GM23338 (cell line): Measurements from ENCODE around the gene LRRC10. TPM values are rescaled to one million over a fixed set of nuclear protein-coding genes. Genes with fewer than 3 reads are reported as not detected.

Experiments used
- ATAC-seq: fragments of 200-7000 bp; cut with Tn5 transposase; 3 replicates; pipeline ENCODE4 v1.9.1; 2020
- DNase-seq: peaks from one replicate; pipeline ENCODE4 v3.0.0-alpha.2; 2015; ENCODE audit warnings: low spot score
- H2AFZ ChIP-seq: fragments of 200-600 bp; sonication (generic); 2 replicates; pipeline ENCODE4 v1.8.0; 2016; ENCODE audit warnings: antibody characterized with exemption, mild to moderate bottlenecking, moderate library complexity
- H3F3A ChIP-seq: fragments of 200-600 bp; sonication (generic); replicated peaks from 2 replicates; pipeline ENCODE4 v1.8.0; 2017; ENCODE audit warnings: antibody characterized with exemption, mixed run types, low read depth
- H3K27ac ChIP-seq: fragments of 200-600 bp; sonication (generic); 2 replicates; pipeline ENCODE4 v1.6.1; 2016; ENCODE audit warnings: low read depth
- H3K27me3 ChIP-seq: fragments of 200-600 bp; sonication (generic); 2 replicates; pipeline ENCODE4 v1.8.0; 2016; ENCODE audit warnings: mild to moderate bottlenecking, mixed run types, moderate library complexity; ENCODE audit not compliant: insufficient read depth
- H3K36me3 ChIP-seq: fragments of 200-600 bp; sonication (generic); 2 replicates; pipeline ENCODE4 v1.8.0; 2016; ENCODE audit warnings: mild to moderate bottlenecking; ENCODE audit not compliant: insufficient read depth
- H3K4me1 ChIP-seq: fragments of 200-600 bp; sonication (generic); 2 replicates; pipeline ENCODE4 v1.8.0; 2016; ENCODE audit warnings: mild to moderate bottlenecking, moderate library complexity; ENCODE audit not compliant: insufficient read depth
- H3K4me2 ChIP-seq: fragments of 200-600 bp; sonication (generic); 2 replicates; pipeline ENCODE4 v1.7.1; 2017; ENCODE audit warnings: mixed run types
- H3K4me3 ChIP-seq: fragments of 200-600 bp; sonication (generic); 2 replicates; pipeline ENCODE4 v1.6.1; 2016; ENCODE audit warnings: mixed run types
- H3K79me2 ChIP-seq: fragments of 200-600 bp; sonication (generic); replicated peaks from 2 replicates; pipeline ENCODE4 v1.8.0; 2017; ENCODE audit warnings: mild to moderate bottlenecking; ENCODE audit not compliant: insufficient read depth
- H3K9me2 ChIP-seq: fragments of 200-600 bp; sonication (generic); 2 replicates; pipeline ENCODE4 v1.8.0; 2017; ENCODE audit not compliant: insufficient read depth
- H4K20me1 ChIP-seq: fragments of 200-600 bp; sonication (generic); replicated peaks from 2 replicates; pipeline ENCODE4 v1.8.0; 2017; ENCODE audit warnings: mild to moderate bottlenecking; ENCODE audit not compliant: insufficient read depth
- H3K27ac Mint-ChIP-seq: 2 replicates; pipeline ENCODE4 v1.8.0; 2020; ENCODE audit warnings: inconsistent platforms, mild to moderate bottlenecking, moderate library complexity, mixed read lengths
- H3K27me3 Mint-ChIP-seq: 3 replicates; pipeline ENCODE4 v1.8.0; 2022; ENCODE audit warnings: low read depth, mild to moderate bottlenecking, moderate library complexity, mixed read lengths, inconsistent platforms; ENCODE audit not compliant: insufficient read depth, poor library complexity
- H3K36me3 Mint-ChIP-seq: 3 replicates; pipeline ENCODE4 v1.8.0; 2021; ENCODE audit warnings: low read depth, mild to moderate bottlenecking, inconsistent platforms, moderate library complexity, mixed read lengths
- H3K4me1 Mint-ChIP-seq: 3 replicates; pipeline ENCODE4 v1.8.0; 2020; ENCODE audit warnings: mild to moderate bottlenecking, inconsistent platforms, mixed read lengths
- H3K4me3 Mint-ChIP-seq: 3 replicates; pipeline ENCODE4 v1.8.0; 2021; ENCODE audit warnings: moderate library complexity, mild to moderate bottlenecking, inconsistent platforms, mixed read lengths
- H3K9me3 Mint-ChIP-seq: 3 replicates; pipeline ENCODE4 v1.8.0; 2020; ENCODE audit warnings: moderate library complexity, mild to moderate bottlenecking, inconsistent platforms, mixed read lengths
- CREB1 ChIP-seq: fragments of 250-450 bp; sonication (Bioruptor Pico); IDR thresholded peaks from 2 replicates; pipeline ENCODE4 v1.5.0; 2020; ENCODE audit warnings: low read depth, mild to moderate bottlenecking, moderate library complexity
- EZH2 ChIP-seq: fragments of 200-600 bp; sonication (generic); IDR thresholded peaks from one replicate; pipeline ENCODE4 v1.8.0; 2017; ENCODE audit warnings: antibody characterized with exemption, mild to moderate bottlenecking, low read depth; ENCODE audit not compliant: unreplicated experiment
- JUNB ChIP-seq: IDR thresholded peaks from one replicate; pipeline ENCODE4 v1.6.1; 2016; ENCODE audit warnings: antibody characterized with exemption; ENCODE audit not compliant: unreplicated experiment
- NANOG ChIP-seq: IDR thresholded peaks from 2 replicates; pipeline ENCODE4 v1.6.1; 2016; ENCODE audit warnings: antibody characterized with exemption, borderline replicate concordance
- ZNF114 ChIP-seq: fragments of 250-450 bp; sonication (Bioruptor Pico); IDR thresholded peaks from 2 replicates; pipeline ENCODE4 v1.5.0; 2020; ENCODE audit warnings: mild to moderate bottlenecking, moderate library complexity
- ZNF331 ChIP-seq: fragments of 250-450 bp; sonication (Bioruptor Pico); IDR thresholded peaks from 2 replicates; pipeline ENCODE4 v1.5.0; 2020; ENCODE audit warnings: low read depth, mild to moderate bottlenecking, moderate library complexity
- polyA plus RNA-seq: library from polyadenylated mRNA; unstranded; fragments of >200 nt; fragmentation: Nextera tagmentation; extraction: Ambion mirVana; gene quantifications from 2 replicates; pipeline ENCODE4 v1.2.1, GENCODE V29; 2016
- total RNA-seq: library from RNA; depleted of rRNA; stranded (reverse); fragments of >200 nt; shearing (Covaris generic); gene quantifications from 2 replicates; pipeline ENCODE4 v1.2.3, GENCODE V29; 2014
- TF ChIP-seq, protein P1 (sequence below), 2 experiments: fragments of 200-600 bp in 1 of 2; sonication (generic) in 1 of 2; conservative IDR thresholded peaks; 2 replicates each; pipeline versions ENCODE4 v1.5.1 to v1.6.1; 2016 to 2017; ENCODE audit warnings: antibody characterized with exemption in 2 of 2, low read depth in 2 of 2, mild to moderate bottlenecking in 2 of 2, moderate library complexity in 1 of 2

The LRRC10 gene
- total and polyA plus RNA-seq, 2 experiments from 2014 or later, result not detected

DNA sequence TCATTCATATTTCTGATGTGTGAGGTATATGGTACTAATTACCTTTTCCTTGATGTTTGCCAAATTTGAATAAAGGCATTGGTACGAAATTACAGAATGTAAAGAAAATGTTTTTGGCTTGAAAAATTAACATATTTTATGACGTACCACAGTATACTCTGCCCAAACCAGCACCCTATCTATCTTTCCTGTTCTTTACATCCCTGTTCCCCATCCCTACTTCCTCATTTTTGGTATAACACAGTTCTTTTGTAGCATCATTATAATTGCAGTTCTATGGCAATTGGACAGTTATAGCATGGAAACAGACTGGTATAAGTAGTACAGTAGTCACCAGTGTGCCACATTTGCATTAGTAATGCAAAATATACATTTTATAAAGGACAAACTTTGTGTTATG, 32.4 kb downstream of the LRRC10 start:
- Mint-ChIP-seq H3K4me1 (peaks cover 12% of the 10 kb centered on the region), H3K9me3 (no peaks in the 10 kb centered on the region; the same call in 2 of the 3 replicates), H3K27me3 (no peaks in the 10 kb centered on the region), H3K4me3 (no peak overlapping the region), H3K36me3 (peaks cover 12% of the 10 kb centered on the region), H3K27ac (no peak overlapping the region)
- TF ChIP-seq, protein P1, sequence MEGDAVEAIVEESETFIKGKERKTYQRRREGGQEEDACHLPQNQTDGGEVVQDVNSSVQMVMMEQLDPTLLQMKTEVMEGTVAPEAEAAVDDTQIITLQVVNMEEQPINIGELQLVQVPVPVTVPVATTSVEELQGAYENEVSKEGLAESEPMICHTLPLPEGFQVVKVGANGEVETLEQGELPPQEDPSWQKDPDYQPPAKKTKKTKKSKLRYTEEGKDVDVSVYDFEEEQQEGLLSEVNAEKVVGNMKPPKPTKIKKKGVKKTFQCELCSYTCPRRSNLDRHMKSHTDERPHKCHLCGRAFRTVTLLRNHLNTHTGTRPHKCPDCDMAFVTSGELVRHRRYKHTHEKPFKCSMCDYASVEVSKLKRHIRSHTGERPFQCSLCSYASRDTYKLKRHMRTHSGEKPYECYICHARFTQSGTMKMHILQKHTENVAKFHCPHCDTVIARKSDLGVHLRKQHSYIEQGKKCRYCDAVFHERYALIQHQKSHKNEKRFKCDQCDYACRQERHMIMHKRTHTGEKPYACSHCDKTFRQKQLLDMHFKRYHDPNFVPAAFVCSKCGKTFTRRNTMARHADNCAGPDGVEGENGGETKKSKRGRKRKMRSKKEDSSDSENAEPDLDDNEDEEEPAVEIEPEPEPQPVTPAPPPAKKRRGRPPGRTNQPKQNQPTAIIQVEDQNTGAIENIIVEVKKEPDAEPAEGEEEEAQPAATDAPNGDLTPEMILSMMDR (conservative IDR thresholded peaks at IDR 0.05; ENCODE audit: low read depth in 2 of 2), result no peak
- TF ChIP-seq ZNF331 (no peak), JUNB (no peak)
- H3K4me3 ChIP-seq, result no peak overlapping the region
- no peaks in the 10 kb centered on the region for H3F3A ChIP-seq
- no peaks in the 10 kb centered on the region for H4K20me1 ChIP-seq
- no peaks in the 10 kb centered on the region for H3K79me2 ChIP-seq
- H2AFZ ChIP-seq, result no peak overlapping the region
- H3K9me2 ChIP-seq, result no peaks in the 10 kb centered on the region
- H3K4me1 ChIP-seq, result no peaks in the 10 kb centered on the region
- DNase-seq (no peak), ATAC-seq (no peak)
- no peaks in the 10 kb centered on the region for H3K27me3 ChIP-seq
- H3K27ac ChIP-seq, result no peak overlapping the region
- peaks cover 4% of the 10 kb centered on the region; the same call in 1 of the 2 replicates for H3K36me3 ChIP-seq
- no peak overlapping the region for H3K4me2 ChIP-seq

DNA sequence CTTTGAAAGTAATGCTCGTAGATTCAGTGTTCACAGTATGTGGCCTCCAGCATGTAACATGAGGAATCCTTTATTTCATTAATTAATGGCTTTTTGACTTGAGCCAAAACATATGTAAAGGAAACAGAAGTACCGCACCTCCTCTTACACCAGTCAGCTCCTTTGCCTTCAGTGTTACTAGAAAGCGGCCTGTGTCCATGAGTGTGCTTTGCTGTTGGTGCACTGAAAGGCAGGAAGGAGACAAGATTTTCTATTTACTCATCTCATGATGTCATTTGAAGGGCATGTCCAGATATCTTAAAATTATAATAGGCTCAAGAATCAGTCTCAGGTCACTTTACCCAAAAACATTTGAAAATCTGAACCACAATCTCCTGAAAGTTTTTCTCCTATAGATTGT, 35.4 kb downstream of the LRRC10 start:
- Histone ChIP-seq H3F3A (no peaks in the 10 kb centered on the region), H3K4me1 (no peaks in the 10 kb centered on the region), H3K27ac (no peak overlapping the region), H3K4me3 (no peak overlapping the region), H3K9me2 (no peaks in the 10 kb centered on the region), H3K36me3 (peaks cover 13% of the 10 kb centered on the region; the same call in 1 of the 2 replicates), H3K27me3 (no peaks in the 10 kb centered on the region), H3K4me2 (no peak overlapping the region), H3K79me2 (no peaks in the 10 kb centered on the region), H2AFZ (no peak overlapping the region), H4K20me1 (no peaks in the 10 kb centered on the region; the same call in 1 of the 2 replicates)
- no peak for DNase-seq
- no peak for TF ChIP-seq CREB1 (CRISPR knock-in tag)
- Mint-ChIP-seq H3K27ac (no peak overlapping the region), H3K4me3 (no peak overlapping the region), H3K4me1 (peaks cover 5% of the 10 kb centered on the region; the same call in 2 of the 3 replicates), H3K9me3 (no peaks in the 10 kb centered on the region), H3K27me3 (no peaks in the 10 kb centered on the region), H3K36me3 (peaks cover 29% of the 10 kb centered on the region)
- ATAC-seq, result no peak

DNA sequence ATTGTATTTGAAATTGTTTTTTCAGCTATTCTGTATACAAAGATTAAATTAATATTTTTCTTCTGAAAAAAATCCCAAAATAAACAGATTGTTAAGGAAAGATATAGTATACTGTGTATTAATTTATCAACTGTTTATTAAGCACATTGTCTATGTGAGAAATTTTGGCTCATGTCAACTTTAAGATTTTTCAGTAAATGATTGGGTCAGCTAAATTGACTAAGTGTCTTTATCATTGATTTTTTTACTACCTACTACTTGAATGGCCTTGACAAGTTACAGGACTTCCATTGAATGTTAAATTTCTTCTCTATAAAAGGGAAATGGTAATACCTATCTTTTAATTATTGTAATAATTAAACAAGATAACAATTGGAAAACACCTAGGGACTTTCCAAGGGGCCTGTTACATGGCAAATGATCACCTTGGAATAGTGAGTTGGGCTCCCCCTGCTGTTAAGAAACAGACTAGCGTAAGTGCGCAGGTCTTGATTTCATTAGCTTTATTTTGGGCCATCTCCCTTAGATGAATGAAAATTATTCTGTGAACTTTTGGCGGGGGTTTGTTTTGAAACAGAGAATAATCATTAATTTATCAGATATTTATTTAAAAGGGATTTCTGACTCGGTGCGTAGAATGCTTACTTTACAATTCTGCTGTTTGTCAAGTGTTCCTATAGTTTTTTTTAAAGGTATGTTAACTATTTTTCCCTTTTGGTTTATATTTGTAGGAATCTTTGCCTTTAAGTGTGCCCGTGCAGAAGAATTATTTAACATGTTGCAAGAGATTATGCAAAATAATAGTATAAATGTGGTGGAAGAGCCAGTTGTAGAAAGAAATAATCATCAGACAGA, 39.9 kb downstream of the LRRC10 start:
- no peak overlapping the region for H3K4me3 Mint-ChIP-seq
- peaks cover 2% of the 10 kb centered on the region; the same call in 2 of the 3 replicates for H3K4me1 Mint-ChIP-seq
- no peaks in the 10 kb centered on the region for H3K9me2 ChIP-seq
- H3K36me3 ChIP-seq, result peaks cover 13% of the 10 kb centered on the region; the same call in 1 of the 2 replicates
- no peaks in the 10 kb centered on the region for H3K27me3 ChIP-seq
- H3K27me3 Mint-ChIP-seq, result no peaks in the 10 kb centered on the region
- no peak overlapping the region for H3K4me2 ChIP-seq
- no peaks in the 10 kb centered on the region; the same call in 1 of the 2 replicates for H4K20me1 ChIP-seq
- ATAC-seq (peak; percentile 86), DNase-seq (peak; percentile 87)
- no peaks in the 10 kb centered on the region for H3K9me3 Mint-ChIP-seq
- peaks cover 5% of the 10 kb centered on the region; the same call in 1 of the 2 replicates for H3F3A ChIP-seq
- H2AFZ ChIP-seq, result no peak overlapping the region
- no peak overlapping the region for H3K27ac Mint-ChIP-seq
- H3K4me3 ChIP-seq, result no peak overlapping the region
- H3K27ac ChIP-seq, result no peak overlapping the region
- H3K4me1 ChIP-seq, result no peaks in the 10 kb centered on the region
- H3K79me2 ChIP-seq, result no peaks in the 10 kb centered on the region
- no peak for TF ChIP-seq ZNF114 (CRISPR knock-in tag)
- no peak for TF ChIP-seq NANOG
- TF ChIP-seq EZH2, result no peak
- TF ChIP-seq, protein P1 (conservative IDR thresholded peaks at IDR 0.05; ENCODE audit: low read depth in 2 of 2), result peak; percentile 86 to 92
- H3K36me3 Mint-ChIP-seq, result peaks cover 29% of the 10 kb centered on the region
